SIG-M5 treated with dmso at 0.1 percent for 504 hours (cell line): ENCODE data around the gene CEMIP.
A peak's percentile ranks its signal among the peaks of the same experiment; 100 is the strongest.
"Not testable (repeated sequence)": the region's sequence is repeated elsewhere in the genome, so short reads cannot be mapped to it uniquely, and the experiment has no call there.

ENCODE experiments used
- DNase-seq: peaks from one replicate; lab custom pipeline; 2025; ENCODE audit not compliant: unreplicated experiment; lab: John Stamatoyannopoulos, UW

The CEMIP gene

DNA sequence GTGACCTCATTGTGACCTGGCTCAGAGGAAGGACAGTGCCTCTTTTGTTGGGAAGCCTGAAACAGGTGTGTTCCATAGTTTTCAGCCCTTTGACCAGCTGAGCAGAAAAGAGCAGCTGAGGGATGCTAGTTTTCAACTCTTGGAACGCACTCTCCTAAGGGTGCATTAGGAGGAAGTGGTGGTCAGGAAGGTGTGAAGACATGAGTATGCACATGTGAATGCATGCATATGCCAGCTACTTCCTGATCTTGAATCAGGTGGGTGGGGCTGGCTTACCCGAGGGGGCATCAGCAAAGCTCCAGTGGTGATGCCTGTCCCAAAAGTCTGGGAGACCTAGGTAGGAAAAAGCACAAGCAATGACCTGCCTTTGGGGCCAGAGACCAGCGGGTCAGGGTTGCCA lies 23.3 kb upstream of the CEMIP start:
- no peak for DNase-seq

DNA sequence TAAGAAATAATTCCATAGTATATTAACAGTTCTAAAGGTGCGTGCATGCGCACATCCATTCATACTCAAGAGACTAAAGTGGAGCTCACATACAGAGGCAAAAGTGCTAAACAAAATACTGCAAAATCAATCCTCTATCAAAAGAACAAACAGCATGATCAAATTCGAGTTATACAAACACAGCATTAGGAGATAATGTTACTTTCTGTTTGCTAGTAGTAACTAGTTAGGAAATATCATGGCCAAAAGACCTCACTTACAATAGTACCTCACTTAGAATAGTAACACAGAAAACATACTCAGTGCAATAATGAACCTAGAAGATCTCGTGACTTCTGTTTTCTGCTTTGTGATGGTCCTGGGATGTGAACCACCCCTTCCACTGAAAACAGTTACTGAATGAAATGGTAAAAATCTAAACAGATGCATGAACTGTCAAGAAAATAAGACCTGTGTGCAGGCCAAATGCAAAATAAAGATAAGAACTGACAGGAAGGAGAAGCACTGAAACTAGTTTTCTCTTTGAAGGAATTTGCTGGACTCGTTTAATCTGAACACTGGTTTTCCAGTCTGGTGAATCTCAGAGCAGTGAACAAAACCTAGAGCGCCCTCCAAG lies 20.9 kb upstream of the CEMIP start:
- no peak for DNase-seq

DNA sequence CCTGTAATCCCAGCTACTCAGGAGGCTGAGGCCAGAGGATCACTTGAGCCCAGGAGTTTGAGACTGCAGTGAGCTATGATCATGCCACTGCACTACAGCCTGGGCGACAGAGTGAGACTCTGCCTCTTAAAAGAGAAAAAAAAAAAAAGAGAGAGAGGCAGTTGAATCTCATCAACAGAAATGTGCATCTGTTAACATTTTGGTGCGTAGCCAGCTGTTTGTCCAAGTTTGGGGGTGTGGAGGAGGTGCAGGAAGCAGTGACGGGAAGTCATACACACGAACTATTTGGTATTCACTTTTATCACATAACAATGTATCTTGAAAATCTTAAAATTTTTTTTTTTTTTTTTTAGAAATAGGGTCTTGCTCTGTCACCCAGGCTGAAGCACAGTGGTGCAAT lies 18.2 kb upstream of the CEMIP start:
- DNase-seq = no peak

DNA sequence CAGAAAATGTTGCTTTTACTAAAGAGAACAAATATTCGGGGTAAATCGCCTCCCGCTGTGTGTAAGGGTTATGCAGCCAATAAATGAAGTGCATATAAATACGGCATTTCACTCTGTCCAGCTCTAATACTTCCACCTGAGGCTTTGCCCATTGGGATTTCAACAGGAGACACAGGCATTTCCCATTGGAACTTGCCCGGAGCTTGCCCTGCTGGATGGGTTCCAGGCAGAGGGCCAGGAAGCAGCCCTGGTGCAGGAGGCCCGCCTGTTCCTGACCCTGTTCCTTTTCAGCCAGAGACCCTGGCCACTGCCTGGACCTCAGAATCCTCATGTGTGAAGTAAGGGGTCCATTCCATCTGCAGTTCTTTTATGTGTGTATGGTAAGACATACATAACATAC lies 17.4 kb upstream of the CEMIP start:
- no peak for DNase-seq

DNA sequence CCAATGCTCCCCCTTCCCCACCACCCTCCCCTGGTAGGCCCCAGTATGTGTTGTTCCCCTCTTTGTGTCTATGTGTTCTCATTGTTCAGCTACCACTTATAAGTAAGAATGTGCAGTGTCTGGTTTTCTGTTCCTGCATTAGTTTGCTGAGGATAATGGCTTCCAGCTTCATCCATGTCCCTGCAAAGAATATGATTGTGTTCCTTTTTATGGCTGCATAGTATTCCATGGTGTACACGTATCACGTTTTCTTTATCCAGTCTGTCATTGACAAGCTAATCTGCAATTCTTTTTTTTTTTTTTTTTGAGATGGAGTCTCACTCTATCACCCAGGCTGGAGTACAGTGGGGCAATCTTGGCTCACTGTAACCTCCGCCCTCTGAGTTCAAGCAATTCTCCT lies 15.9 kb upstream of the CEMIP start:
- not testable (repeated sequence) for DNase-seq

DNA sequence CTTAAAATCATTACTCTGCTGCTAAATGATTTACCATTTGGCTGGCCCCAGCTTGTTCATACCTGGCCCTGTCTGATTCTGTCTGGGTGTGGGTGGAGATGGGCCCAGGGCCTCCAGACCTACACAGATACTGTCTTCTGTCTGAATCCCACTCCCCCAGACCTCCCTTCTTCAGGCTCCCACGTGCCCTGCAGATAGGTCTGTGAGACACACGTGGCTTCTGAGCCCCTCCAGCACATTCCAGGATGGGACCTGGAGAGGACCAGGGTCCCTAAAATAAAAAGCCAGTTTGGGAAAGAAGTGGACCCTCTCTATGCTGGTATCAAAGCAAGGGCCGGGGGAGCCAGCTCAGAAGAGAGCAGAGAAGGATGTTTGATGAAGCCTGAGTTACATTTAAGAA lies 14.6 kb upstream of the CEMIP start:
- DNase-seq = no peak

DNA sequence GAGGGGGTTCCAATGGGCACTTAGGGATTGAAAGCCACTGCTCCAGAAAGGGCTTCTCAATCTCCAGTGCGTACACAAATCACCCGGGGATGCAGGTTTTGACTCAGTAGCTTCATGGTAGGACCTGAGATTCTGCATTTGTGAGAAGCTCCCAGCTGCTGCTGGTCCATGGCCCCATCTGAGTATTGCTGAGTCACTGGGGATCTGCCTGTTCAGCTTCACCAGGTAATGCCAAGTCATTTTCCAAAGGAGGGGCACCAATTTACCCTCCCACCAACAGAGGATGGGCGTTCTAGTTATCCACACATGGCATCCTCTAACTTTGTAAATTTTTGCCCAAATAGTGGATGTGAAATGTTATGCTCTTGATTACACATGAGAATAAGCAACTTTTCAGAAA lies 12.9 kb upstream of the CEMIP start:
- DNase-seq = no peak

DNA sequence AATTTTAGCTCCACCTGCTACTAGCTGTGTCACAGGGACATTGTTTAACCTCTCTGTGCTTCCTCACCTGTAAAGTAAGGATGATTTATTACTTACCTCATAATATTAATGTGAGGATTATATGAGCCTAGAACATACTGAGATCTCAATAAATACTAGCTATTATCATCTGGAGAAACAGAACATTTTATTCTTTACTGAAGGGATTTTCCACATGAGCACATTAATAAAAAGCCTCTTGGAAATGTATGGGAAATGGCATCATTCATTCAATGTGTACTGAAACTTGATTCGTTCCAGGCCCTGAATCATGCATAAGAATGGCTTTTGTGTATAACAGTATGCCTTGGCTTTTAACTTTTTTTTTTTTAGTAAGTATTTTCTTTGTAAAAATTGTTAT lies 11.0 kb upstream of the CEMIP start:
- no peak for DNase-seq

DNA sequence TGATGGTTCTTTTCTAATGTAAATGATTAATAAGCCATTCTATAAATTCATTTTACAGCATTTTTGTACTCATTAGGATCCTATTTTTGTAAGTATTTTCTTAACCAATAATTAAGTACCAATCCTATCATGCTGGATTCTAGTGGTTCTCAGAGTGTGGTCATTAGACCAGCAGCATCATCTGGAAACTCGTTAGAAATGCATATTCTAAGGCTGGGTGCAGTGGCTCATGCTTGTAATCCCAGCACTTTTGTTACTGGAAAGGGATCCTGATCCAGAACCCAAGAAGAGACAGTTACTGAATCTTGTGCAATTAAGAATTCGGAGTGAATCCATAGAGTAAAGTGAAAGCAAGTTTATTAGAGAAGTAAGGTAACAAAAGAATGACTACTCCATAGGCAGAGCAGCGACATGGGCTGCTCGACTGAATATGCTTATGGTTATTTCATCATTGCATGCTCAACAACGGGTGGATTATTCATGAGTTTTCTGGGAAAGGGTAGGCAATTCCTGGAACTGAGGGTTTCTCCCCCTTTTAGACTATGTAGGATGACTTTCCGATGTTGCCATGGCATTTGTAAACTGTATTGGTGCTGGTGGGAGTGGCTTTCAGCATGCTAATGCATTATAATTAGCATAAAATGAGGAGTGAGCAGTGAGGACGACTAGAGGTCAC lies 9.9 kb upstream of the CEMIP start:
- no peak for DNase-seq

DNA sequence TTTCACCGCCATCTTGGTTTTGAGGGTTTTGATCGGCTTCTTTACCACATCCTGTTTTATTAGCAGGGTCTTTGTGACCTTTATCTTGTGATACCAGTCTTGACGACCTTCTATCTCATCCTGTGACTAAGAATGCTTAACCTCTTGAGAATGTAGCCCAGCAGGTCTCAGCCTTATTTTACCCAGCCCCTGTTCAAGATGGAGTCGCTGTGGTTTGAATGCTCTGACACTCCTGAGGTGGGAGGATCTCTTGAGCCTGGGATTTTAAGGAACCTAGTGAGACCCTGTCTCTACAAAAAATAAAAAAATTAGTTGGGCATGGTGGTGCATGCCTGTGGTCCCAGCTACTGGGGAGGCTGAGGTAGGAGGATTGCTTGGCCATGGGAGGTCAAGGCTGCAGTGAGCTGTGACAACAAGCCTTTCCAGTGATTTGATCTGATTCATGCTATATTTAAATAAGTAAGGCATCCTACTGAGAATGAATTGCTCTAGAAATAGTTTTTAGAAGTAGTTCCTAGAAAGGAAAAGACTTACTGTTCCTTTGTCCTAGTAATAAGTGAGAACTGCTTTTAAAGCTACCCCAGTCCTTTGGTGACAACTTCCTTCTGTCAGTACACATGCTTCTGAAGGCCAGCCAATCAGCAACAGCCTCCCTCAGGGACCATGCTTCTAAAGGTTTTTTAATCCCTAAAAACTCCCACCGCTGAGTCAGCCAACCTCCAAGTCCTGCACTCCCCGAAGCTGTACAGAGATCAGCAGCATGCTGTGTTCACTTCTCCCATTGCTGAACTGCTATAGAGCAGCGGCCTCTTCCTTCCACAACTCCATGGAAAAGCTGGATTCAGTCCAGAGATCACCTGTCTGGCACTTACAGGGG lies 9.1 kb upstream of the CEMIP start:
- no peak for DNase-seq

DNA sequence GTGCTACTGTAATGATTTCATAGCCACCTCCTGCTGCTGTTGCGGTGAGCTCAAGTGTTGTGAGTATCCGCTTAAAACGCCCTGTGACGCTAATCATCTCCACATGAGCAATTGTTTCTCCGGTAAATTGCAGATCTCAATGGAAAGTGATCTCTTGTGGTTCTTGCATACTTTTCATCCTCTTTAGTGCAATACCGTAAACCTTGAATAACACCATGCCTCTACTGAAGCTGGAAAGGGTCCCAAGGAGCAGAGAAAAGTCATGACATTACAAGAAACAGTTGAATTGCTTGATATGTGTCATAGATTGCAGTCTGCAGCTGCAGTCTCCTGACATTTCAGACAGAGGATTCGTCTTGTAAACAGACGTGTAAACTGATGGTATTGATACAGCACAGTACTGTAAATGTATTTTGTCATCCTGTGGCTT lies 6.0 kb upstream of the CEMIP start:
- no peak for DNase-seq

DNA sequence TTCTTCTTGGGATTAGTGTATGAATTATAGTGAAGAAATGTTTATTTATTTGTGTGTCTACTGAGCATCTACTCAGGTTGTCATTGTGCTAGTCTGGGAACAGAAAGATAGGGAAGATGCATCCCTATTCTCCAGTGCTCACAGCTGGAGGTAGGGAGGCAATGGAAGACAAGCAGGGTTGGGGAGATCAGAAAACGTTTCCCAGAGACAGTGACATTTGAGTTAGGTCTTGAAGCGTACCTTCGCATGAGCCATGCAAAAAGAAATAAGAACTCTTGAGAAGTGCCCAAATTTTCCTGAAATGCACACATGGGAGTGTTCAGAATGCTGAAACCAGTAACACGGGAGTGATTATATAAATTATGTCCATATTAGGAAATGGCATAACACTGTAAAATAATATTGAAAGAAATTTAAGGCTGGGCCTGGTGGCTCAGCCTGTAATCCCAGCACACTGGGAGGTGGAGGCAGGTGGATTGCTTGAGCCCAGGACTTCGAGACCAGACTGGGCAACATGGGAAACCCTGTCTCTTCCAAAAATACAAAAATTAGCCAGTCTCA lies 5.3 kb upstream of the CEMIP start:
- DNase-seq = no peak

DNA sequence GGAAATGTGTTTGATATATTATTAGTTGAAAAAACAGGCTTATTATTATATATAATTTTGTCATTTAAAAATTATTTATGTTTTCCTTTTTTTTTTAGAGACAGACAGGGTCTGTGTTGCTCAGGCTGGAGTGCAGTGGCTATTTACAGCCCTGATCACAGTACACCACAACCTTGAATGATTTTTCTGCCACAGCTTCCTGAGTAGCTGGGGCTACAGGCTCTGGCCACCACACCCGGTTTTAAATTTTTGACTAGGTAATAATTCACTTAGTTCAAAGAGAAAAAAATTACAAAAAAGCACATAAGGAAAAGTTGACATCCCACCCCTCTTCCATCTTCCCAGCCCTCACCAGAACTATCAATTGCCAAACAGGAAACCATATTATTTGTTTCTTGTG lies 4.7 kb upstream of the CEMIP start:
- DNase-seq = no peak

DNA sequence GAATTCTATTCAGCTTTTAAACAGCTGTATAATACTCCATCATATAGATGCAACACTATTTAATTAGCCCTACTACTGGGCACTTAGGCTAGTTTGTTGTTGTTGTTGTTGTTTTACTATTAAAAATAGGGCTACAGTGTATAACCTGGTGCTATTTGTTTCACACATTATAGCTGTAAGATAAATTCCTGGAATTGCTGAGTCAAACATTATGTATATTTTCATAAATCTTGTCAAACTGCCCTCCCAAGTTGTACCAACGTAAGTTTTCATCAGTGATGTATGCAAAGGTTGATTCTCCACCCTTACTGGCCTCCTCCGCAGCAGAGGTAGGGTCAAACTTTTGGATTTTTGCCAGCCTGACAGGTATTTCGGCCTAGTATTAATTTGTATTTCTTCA lies 3.8 kb upstream of the CEMIP start:
- no peak for DNase-seq

DNA sequence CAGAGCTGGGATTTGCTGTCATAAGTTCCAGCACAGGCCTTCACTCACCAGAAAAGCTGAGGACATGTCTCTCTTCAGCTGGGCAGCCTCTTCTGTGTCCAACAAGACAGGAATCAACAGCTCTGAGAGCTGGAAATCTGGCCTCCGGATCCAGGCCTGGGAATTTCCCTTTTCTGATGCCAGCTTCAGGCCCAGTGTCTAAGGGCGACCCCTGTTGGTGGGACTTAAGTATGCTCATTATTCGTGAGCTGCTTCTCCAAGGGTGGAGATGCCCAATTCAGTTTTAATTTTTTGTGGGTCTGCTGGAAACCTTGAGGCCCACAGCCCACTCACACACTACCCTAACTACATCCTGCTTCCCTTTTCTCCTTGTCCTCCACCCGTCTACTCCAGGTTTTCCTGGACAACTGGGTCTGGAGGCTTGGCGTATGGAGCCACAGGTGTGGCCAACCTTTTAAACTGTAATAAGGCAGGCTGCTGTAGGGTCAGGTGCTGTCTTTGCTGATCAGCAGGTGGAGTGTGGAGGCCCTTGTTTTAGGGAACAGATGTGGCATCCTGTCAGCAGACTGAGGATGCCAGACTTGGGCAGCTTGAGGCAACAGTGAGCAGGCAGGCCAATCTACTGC lies 2.6 kb upstream of the CEMIP start:
- peak; percentile 57 for DNase-seq

DNA sequence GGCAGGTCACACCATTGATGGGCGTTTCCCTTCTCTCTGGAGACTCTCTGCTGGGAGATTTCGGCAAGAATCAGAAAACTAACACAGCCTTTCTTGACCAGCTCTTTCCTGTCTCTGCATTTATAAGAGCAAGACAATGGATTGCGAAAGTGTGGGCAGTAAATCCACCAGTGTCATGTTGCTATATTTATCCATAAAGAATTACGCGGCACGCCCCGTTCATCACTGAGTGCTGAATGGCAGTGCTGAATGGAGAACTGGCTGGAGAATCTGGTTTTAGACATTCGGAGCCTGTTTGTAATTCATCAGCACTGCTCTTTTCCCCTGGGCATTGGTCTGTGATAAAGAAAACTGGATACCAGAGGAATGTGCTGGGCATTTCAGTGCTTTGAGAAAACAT lies 2.0 kb upstream of the CEMIP start:
- peak; percentile 85 for DNase-seq

DNA sequence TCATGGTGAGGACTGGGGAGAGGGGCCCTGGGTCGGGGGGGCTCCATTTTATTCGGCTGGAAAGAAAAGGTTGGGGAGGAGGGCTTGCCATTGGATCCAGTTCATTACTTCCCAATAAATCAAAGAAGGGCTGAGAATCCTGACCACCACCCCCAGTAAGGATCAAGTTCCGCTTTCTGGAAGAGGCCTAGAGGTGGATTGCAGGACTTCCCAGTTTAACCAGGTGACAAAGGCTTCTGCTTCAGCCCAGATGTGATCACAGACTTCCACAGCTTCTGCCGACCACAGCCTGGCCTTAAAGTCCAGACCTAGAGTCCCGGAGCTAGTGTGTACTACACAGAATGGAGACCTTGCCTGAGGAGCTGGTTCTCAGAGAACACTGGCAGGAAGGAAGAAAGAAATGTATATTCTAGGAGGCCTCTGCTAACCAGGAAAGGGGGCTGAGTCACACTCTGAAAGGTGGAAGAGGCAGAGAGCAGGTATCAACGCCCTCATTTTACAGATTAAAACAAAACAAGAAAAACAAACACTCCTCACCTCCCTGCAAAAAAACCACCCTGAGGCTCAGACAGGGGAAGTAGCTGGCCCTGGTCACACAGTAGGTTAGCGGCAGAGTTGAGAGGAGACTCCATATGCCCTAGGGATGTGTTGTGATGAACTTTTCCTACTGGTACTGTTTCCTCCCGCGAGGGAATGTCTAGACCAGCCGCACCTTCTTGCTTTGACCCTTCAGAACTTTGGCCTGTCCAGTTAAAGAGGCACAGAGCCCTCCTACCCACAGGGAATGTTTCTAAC lies 1.1 kb upstream of the CEMIP start:
- DNase-seq = no peak

DNA sequence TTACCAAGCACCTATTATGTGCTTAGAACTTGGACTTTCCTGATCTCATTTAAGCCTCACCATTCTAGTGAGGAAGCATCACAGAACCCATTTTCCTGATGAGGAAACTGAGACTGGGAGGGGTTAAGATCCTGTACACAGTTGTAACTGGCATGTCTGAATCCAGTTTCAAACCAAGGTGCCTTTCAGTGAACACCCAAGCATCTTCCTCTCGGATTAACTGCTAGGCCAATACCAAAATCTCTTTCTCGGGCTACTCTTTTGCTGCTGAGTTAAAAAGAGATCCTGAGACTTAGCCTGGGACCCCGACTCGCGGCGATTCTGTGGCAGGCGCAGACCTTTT lies 578 bp upstream of the CEMIP start:
- no peak for DNase-seq

DNA sequence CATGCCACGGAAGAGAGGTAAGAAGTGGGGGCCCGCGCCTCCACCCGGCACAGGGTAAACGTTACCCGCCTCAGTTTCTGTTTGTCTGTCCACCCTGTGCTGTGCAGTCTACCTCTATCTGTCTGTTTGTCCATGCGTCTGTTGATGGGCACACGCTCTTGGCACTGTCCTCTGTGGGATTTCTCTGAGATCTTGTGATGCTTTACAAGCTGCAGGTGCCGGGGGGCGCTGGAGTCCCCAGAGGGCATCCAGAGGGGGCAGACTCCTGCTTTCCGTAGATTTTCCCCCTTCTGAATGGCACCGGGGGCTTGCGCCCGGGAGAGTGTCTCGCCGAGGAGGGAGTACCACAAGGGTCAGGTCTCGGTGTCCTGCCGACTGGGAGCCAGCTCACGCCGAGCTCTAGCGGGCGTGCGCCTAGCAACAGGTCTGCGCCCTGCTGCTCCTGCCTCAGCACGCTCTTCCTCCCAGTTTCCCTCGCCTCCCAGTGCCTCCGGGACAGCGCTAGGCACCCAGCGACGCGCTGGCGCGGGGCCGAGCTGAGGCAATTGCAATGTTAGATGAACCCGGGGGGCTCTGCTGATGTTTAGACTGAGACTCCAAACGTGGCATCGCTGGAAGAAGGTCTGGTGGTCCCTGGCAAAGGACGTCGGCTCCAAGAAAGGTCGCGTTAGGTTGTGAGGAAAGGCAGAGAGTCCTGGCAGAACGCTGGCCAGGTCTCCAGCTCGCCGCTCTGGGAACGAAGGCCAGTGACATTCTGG lies 667 bp downstream of the CEMIP start:
- DNase-seq = no peak
